ENCODE data around the gene TP53BP1. TPM values are rescaled to one million over a fixed set of nuclear protein-coding genes. Genes with fewer than 3 reads are reported as not detected.

TP53BP1 gene
- total and polyA plus RNA-seq, 2 of the 13 experiments (the other 11 are each of a cell fraction or from before 2014, with no cell fraction given), result 17.1 to 17.4 TPM

DNA sequence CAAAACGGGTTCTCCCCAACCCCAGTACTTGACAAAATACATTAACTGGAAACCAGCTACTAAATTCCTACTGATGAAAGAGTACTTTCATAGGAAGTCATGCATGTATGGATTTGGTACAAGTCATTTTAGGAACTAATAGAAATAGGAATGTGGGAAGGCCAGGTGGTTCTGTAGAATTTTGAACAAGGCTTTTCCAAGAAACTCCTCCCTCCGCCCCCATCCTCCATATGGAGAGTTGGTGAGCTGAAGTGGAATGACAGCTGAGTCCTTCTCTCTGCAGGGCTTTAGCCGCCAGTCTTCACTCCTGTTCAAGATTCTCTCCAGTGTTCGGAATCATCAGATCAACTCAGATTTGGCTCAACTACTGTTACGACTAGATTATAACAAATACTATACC is 88.8 kb downstream of the TP53BP1 start (continued):
- TF ChIP-seq, protein P1, sequence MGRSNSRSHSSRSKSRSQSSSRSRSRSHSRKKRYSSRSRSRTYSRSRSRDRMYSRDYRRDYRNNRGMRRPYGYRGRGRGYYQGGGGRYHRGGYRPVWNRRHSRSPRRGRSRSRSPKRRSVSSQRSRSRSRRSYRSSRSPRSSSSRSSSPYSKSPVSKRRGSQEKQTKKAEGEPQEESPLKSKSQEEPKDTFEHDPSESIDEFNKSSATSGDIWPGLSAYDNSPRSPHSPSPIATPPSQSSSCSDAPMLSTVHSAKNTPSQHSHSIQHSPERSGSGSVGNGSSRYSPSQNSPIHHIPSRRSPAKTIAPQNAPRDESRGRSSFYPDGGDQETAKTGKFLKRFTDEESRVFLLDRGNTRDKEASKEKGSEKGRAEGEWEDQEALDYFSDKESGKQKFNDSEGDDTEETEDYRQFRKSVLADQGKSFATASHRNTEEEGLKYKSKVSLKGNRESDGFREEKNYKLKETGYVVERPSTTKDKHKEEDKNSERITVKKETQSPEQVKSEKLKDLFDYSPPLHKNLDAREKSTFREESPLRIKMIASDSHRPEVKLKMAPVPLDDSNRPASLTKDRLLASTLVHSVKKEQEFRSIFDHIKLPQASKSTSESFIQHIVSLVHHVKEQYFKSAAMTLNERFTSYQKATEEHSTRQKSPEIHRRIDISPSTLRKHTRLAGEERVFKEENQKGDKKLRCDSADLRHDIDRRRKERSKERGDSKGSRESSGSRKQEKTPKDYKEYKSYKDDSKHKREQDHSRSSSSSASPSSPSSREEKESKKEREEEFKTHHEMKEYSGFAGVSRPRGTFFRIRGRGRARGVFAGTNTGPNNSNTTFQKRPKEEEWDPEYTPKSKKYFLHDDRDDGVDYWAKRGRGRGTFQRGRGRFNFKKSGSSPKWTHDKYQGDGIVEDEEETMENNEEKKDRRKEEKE (IDR thresholded peaks at IDR 0.05), result no peak
- TF ChIP-seq TOPORS (CRISPR knock-in tag; IDR thresholded peaks at IDR 0.05) (no peak), LCORL (IDR thresholded peaks at IDR 0.05) (no peak), LCORL (CRISPR knock-in tag; IDR thresholded peaks at IDR 0.05) (no peak), ESRRA (CRISPR knock-in tag; IDR thresholded peaks at IDR 0.05; ENCODE audit: low read depth) (no peak), ONECUT2 (CRISPR knock-in tag; IDR thresholded peaks at IDR 0.05) (no peak), ZNF317 (CRISPR knock-in tag; IDR thresholded peaks at IDR 0.05) (no peak), ATRX (CRISPR knock-in tag; IDR thresholded peaks at IDR 0.05; ENCODE audit: borderline replicate concordance) (no peak)
- TF ChIP-seq, protein P2, sequence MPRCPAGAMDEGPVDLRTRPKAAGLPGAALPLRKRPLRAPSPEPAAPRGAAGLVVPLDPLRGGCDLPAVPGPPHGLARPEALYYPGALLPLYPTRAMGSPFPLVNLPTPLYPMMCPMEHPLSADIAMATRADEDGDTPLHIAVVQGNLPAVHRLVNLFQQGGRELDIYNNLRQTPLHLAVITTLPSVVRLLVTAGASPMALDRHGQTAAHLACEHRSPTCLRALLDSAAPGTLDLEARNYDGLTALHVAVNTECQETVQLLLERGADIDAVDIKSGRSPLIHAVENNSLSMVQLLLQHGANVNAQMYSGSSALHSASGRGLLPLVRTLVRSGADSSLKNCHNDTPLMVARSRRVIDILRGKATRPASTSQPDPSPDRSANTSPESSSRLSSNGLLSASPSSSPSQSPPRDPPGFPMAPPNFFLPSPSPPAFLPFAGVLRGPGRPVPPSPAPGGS (CRISPR knock-in tag; IDR thresholded peaks at IDR 0.05), result no peak

DNA sequence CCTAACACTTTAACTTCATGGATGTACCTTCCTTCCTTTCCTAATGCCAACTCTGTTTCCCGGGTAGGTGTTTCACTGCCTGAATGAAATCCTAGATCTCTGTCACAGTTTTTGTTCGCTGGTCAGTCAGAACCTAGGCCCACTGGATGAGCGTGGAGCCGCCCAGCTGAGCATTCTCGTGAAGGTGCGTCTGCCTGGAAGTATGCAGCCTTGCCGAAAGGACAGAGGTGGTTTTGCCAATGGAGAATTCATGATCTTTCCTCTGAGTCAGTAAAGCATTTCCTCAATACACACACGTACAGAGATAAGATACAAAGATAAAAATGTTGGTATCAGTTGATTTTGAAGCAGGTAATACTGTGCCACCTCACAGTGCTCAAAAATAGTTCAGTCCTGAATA is 89.3 kb downstream of the TP53BP1 start:
- H3K4me2 ChIP-seq (ENCODE audit: low read depth, low read length), result no peak overlapping the region
- peaks cover 5% of the 10 kb centered on the region; the same call in 1 of the 2 replicates for H3K4me1 ChIP-seq (ENCODE audit: insufficient read depth, low read length)
- ATAC-seq (no peak), FAIRE-seq (no peak), DNase-seq (ENCODE audit: low spot score) (no peak)
- H3K27me3 ChIP-seq (ENCODE audit: control insufficient read depth in 1 of 2, insufficient read depth in 2 of 2, low read length in 2 of 2), result no peaks in the 10 kb centered on the region
- WGBS (ENCODE audit: low lambda C conversion rate), result over 99% methylated on average over 8 of the region's 8 CpGs
- CTCF ChIA-PET (ENCODE audit: low intra/inter-chr PET ratio, low total read pairs), result no interaction called here
- no peak overlapping the region for H3K27ac ChIP-seq (ENCODE audit: extremely low read length, insufficient read depth, low read length)
- H3K4me3 ChIP-seq (replicated peaks in 1 of 3; ENCODE audit: insufficient read depth in 1 of 3, low read depth in 2 of 3, low read length in 3 of 3), result no peak overlapping the region
- POLR2A ChIA-PET, result no interaction called here
- H3K9me3 ChIP-seq (ENCODE audit: low read length), result no peaks in the 10 kb centered on the region
- no peaks in the 10 kb centered on the region for H3K79me2 ChIP-seq (ENCODE audit: insufficient read depth, low read length)
- peaks cover 31 to 77% of the 10 kb centered on the region in 2 experiments for H3K36me3 ChIP-seq (replicated peaks in 1 of 2; ENCODE audit: control insufficient read depth in 1 of 2, insufficient read depth in 2 of 2, low read length in 2 of 2)
- H2AFZ ChIP-seq (ENCODE audit: low read length), result no peak overlapping the region
- no TSS peak for BruUV-seq (replicated peaks)
- TF ChIP-seq SALL1 (CRISPR knock-in tag; IDR thresholded peaks at IDR 0.05), result no peak
- no peak for TF ChIP-seq ZNF138 (CRISPR knock-in tag; IDR thresholded peaks at IDR 0.05; ENCODE audit: low read depth)
- no peak for TF ChIP-seq FUBP1 (CRISPR knock-in tag; IDR thresholded peaks at IDR 0.05; ENCODE audit: borderline replicate concordance)
- no peak overlapping the region for H3K9ac ChIP-seq (ENCODE audit: insufficient read depth, low read depth, low read length)
- intact Hi-C loops (cut with micrococcal nuclease; ENCODE audit: unreplicated experiment) (no loop called here), in situ Hi-C loops (cut with HindIII; ENCODE audit: extremely low pct_ligation_motif_present, low pct_unique_long_range_greater_than_20kb) (no loop called here)
- H4K20me1 ChIP-seq (ENCODE audit: insufficient read depth, low read length), result no peaks in the 10 kb centered on the region

All from HepG2 (cell line).